HG03196 (cell line): ENCODE measurements around the gene SOD2.
"Not testable (repeated sequence)": the region's sequence is repeated elsewhere in the genome, so short reads cannot be mapped to it uniquely, and the experiment has no call there.

Experiments used
- ATAC-seq: cut with Tn5 transposase; IDR thresholded peaks from one replicate; pipeline ENCODE4 v1.9.1; 2021; ENCODE audit not compliant: unreplicated experiment

Gene SOD2

DNA sequence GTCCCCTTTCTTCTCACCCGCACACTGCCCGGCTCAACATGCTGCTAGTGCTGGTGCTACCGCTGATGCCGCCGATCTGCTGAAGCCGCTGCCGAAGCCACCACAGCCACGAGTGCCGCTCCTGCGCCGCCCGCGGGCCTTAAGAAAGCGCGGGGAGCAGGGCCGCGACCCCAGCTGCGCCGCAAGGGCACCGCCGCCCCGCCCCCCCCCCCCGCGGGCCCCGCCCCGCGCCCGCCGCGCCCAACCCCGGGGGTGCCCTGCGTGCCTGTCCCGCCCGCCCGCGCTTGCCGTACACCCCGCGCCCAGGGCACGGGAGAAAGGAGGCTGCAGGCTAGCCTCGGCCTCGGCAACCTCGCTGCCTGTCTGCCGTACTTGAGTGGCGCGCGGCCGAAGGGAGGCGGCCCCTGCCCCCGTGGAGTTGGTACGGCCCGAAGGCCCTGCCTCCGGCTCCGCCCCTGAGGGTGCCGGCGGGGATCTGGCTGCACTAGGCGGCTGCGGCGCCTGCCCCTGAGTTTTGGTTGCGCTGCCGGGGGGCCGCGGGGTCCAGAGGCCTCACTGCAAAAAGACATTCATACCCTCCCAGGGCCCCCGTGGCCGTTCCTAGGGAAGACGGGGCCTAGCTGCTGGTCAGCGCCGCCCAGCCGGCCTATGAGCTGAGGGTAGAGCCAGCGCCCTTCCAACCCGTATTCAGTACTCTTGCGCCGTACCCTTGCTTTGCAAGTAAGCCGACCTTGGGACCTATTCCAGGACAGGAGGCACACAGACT is at the start of gene SOD2:
Gene SOD2 (minus strand): TSS at position 114 of the 766 bp plus-strand sequence. CDS start 74 bp downstream, at position 40.
- peak; percentile 78 for ATAC-seq

DNA sequence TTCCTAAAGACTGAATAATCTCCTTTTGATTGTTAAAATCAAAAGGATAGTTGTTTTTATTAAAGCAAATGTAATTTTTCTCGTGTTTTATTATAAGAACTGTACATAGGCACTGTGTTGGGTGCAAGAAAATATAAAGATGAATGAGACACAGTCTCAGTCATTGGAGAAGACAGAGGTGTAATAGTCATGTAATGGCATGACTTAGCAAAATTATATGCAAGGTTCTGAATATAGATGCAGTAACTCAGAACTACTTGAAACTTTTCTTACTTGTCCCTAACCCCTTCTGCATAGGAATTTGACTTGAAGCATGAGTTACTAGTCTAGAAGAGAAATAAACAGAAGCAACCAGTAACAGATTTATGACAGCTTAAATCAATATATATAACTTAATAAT is 49.1 kb upstream of the SOD2 start:
- no peak for ATAC-seq

DNA sequence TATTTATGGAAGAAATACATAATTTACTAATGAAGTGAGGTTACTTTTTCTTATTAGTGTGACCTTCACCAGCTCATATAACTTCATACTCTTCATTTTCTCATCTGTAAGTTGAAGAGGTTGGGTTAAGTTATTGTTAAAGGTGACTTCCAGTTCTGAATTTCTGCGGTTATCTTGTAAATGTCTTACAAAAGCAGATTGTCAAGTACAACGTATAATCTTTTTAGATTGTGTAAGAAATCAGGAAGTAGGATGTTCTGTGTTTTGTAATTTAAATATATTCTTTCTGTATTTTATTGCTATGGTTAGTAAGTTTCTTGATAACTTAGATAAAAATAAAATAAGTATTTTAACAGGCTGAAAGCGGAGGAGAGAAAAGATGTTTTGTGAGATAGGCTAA is 46.3 kb upstream of the SOD2 start:
- no peak for ATAC-seq

DNA sequence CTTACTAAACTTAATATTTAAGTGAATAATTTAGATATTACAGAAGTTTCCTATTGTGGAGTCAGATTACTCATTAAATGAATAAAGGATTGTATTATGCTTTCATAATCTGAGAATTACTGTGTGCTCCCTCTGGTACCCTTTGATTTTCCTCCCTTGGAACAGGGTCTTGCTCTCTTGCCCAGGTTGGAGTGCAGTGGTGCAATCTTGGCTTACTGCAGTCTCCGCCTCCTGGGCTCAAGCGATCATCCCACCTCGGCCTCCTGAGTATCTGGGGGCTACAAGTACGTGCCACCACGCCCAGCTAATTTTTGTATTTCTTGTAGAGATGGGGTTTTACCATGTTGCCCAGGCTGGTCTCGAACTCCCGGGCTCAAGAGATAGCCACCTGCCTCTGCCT is 43.9 kb upstream of the SOD2 start:
- no peak for ATAC-seq

DNA sequence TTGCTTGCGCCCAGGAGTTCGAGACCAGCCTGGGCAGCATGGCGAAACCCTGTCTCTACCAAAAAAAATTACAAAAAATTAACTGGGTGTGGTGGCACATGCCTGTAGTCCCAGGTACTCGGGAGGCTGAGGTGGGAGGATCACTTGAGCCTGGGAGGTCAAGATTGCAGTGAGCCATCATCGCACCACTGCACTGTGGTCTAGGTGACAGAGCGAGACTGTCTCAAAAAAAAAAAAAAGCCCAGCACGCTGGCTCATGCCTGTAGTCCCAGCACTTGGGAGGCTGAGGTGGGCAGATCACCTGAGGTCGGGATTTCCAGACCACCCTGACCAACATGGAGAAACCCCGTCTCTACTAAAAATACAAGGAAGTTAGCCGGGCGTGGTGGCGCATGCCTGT is 40.4 kb upstream of the SOD2 start:
- not testable (repeated sequence) for ATAC-seq

DNA sequence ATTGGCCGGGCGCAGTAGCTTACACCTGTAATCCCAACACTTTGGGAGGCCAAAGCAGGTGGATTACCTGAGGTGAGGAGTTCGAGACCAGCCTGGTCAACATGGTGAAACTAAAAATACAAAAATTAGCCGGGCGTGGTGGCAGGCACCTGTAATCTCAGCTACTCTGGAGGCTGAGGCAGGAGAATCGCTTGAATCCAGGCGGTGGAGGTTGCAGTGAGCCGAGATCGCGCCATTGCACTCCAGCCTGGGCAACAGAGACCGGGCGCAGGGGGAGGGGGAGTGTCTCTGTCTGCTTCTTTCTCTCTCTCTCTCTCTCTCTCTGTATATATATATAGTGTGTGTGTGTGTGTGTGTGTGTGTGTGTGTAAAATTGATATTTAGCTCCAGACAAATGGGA is 39.5 kb upstream of the SOD2 start:
- not testable (repeated sequence) for ATAC-seq

DNA sequence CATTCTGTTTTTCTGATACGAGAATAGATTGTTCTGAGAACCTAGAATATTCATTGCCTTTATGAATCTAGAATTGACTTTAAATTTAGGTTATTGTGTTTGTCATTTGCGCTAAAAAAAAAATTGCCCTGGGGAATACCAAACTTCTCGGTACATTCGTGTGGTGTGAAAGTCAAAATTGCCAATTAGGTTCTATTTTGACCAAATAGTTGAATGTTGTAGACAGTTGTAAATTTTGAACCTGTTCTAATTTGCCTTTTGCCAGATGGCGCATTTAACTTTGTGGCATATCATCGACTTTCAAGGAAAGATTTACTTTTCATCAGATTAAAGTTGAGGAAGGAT is 37.3 kb upstream of the SOD2 start:
- ATAC-seq, result no peak

DNA sequence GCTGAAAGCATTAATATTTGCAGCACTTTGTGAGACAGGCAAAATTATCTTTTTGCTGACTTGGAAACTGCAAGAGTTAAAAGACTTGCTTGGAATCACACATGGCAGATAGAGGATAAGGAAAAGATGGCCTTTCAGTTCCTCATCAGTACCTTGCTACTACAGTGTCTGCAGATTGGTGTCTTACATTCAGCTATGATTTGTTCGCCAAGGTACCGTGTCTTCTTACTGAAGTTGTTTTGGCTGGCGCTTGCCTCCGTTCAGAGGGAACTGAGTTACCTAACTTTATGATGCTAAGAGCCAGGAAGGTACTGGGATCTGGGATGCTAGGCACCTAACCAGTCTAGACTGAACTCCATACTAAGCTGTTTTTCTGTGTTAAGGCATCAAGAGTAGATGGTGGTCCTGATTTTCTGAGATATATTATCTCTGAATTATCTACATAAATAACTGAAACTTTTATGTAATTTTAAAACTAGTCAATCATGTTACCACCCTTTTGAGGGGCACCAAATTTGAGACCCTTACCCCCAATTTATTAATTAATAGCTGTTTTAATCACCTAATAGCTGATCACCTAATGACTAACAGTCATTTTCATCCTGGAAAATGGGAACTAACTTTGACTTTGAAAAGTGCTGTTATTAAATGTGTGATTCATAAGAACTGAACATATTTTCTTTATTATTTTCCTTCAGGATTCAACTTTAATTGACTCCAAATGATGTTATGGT is 36.7 kb upstream of the SOD2 start:
- no peak for ATAC-seq

DNA sequence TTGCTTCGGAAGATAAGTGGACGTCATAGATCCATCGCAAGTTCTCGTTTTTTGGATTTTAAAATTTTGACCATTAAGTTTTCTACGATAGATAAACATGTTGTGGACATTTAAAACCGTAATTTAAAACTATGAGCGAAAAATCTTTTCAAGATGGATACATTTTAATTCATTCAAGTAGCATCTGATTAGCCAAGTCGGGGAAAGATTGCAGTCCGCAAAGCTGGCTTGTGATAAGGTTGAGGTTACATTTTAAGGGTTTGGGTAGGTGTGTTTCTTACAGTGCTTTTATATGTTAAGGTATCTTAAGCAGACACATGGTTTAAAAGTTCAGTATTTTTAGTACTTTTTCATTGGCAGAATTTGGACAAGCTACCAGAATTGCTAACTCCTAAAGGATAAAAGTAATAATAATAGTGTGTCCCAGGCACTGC is 35.5 kb upstream of the SOD2 start:
- no peak for ATAC-seq

DNA sequence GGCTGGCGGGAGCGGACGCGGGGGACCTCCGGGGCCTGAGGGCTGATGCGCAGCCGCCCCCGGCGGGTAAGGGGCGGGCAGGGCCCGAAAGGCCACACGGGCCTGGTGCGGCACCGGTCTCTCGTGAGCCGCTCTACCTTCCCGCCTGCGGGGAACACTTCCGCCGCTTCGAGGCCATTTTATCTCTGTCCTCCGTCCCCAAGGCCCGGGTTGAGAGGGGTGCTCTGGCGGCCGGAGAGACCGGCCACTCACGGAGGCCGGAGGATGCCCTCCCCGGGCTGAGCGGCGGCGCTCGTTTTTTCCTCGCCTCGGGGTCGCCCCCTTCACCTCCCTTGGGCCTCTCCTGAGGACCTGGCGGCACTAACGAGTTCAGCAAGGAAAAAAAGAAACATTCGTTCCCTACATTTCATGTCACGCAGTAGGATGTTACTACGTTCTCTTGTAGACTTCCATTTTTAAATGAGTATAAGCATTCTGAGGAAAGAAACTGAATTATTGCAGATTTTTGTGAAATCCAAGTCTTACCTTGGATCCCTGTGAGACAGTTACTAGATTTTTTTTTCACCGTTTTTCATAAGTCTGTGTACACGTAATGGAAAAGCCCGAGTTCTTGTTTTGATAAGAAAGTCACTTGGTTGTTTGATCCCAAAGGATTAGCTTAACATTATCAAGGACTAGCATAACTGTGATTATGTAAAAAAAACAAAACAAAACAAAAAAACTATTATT is 34.8 kb upstream of the SOD2 start:
- peak; percentile 28 for ATAC-seq

DNA sequence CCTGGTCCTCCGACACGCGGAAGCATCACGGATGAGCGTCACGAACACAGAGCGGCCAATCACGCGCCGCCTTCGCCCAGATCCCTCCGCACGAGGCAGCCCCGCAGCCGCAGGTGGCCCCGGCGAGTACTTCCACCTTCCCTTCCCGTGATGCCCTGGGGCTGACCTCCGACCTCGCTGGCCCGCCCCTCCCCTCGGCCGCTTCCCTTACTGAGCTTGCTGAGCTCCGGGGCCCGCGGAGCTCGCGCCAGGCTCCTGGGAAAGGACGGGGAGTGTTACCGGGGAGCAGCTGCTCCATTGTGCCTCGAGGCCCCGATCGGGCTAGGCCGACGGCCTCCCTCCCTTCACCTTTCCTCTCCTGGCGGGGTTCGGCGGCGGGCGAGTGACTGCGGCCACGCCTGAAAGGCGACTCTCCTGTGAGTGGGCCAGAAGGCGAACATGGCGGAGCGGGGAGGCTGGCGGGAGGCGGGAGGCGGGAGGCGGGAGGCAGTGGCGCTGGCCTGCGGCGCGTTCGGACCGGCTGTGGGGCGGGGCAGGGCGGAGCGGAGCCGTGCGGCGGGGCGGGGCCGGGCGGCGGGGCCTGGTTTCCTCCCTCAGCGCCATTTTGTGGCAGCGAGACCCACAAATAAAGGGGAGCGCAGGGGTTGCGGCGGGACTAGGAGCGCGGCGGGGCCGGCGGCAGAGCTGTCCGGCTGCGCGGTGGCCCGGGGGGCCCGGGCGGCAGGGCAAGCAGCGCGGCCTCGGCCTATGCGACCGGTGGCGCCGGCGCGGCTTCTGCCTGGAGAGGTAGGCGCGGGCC is 34.1 kb upstream of the SOD2 start, which contains the start of gene WTAP:
Gene WTAP (plus strand): TSS at position 589 of the 799 bp plus-strand sequence. CDS start 8,760 bp downstream, outside the sequence.
- peak; percentile 78 for ATAC-seq

DNA sequence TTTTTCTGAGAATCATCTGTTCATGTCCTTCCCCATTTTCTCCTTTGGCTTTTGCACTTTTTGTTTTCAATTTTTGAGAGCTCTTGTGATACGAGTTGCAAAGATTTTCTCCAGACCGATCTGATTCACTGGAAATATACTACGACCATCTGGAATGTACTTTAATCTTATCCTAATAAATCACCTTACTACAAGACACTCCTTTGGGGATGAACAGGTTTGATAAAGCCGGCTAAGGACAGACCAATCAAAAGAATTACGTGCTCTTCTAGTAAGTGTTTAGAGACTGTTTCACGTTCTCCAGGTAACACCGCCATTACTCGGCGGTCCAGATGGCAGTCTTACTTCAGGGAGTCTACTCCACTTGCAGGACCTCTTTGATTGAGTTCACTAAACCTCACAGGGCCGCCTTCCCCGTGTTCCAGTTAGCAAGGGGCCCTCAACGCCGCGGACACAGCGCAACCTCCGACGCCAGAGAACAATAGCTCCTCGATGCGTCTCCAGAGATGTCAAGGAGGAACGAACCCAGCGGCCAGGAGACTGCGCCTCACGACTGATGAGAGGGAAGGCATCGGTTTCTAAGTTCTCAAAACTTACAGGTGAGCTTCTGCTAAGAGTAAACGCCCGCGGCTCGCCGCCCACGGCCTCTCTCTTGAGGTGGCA is 33.3 kb upstream of the SOD2 start:
- peak; percentile 26 for ATAC-seq

DNA sequence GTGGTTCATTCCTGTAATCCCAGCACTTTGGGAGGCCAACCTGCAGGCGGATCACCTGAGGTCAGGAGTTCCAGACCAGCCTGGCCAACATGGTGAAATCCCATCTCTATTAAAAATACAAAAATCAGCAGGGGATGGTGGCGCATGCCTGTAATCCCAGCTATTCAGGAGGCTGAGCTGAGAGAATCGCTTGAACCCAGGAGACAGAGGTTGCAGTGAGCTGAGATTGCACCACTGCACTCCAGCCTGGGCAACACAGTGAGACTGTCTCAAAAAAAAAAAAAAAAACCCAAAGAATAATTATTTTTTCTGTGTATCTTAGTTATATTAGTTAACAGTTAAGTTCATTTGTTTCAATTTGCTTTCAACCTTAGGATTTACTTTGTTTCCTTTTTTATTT is 32.2 kb upstream of the SOD2 start:
- ATAC-seq, result not testable (repeated sequence)

DNA sequence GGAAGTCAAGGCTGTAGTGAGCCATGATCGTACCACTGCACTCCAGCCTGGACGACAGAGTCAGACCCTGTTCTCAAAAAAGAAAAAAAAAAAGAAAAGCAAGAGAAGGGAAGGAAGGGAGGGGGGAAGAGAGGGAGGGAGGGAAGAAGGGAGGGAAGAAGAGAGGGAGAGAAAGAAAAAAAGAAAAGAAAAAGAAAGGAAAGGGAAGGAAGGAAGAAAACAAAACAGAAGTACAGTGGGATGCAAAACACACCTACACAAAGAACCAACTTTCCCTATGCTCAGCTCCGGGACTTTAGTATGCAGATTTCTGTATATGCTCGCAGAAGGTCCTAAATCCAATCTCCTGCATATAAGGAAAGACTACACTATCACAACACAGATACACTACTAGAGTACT is 31.7 kb upstream of the SOD2 start:
- ATAC-seq, result no peak

DNA sequence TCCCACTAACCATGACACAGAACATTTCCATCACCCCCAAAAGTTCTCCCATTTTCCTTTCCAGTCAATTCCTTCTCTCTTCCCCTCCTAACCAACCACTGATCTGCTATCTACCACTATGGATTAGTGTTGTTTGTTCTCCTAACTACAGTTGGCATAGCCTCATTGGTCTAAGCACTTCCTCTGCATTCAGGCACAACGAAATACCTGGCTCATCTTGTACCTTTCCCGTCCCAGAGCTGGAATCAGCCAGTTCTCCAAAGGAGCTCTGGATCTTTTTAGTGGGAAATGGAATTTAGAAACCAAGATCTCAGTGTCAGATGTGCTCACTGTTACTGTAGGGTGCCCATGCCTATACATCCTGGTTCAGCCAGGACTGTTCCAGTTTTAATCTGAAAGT is 30.2 kb upstream of the SOD2 start:
- no peak for ATAC-seq

DNA sequence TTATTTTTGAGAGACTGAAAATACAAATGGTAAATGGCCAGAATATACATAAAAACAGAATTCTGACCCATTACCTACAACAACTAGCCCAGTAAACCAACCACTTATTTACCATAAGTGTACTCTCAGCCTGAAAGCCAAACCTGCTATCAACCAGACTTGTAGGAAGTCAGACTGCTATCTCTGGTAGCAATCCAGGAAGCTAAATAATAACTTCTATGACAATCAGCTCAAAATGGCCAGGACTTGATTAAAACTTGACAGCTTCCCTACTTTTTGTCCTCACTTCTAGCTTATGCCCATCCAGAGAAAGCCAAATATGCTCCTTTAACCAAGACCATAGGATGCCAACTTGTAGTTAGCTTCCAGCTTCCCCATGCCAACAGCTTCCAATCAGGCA is 29.6 kb upstream of the SOD2 start:
- no peak for ATAC-seq

DNA sequence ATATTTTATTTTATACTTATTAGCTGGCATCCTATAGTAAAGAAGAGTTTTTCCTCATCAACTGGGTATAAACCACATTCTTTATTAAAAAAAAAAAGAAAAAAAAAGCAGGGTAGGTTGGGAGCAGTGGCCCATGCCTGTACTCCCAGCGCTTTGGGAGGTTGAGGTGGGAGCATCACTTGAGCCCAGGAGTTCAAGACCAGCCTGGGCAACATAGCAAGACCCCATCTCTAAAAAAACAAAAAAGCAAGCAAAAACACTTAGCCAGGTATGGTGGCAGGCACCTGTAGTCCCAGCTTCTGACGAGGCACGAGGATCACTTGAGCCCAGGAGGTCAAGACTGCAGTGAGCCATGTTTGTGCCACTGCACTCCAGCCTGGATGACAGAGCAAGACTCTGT is 28.9 kb upstream of the SOD2 start:
- not testable (repeated sequence) for ATAC-seq

DNA sequence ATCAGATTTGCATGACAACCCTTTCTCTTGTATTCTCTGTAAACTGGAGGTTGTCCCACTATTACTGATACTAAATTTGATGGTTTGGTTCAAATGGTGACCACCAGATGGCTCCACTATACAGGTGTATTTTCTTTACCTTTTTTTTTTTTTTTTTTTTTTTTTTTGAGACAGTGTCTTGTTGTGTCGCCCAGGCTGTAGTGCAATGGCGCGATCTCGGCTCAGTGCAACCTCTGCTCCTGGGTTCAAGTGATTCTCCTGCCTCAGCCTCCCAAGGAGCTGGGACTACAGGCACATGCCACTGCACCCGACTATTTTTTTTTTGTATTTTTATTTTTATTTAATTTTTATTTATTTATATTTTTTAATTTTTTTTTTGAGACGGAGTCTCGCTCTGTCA is 27.7 kb upstream of the SOD2 start:
- ATAC-seq, result no peak

DNA sequence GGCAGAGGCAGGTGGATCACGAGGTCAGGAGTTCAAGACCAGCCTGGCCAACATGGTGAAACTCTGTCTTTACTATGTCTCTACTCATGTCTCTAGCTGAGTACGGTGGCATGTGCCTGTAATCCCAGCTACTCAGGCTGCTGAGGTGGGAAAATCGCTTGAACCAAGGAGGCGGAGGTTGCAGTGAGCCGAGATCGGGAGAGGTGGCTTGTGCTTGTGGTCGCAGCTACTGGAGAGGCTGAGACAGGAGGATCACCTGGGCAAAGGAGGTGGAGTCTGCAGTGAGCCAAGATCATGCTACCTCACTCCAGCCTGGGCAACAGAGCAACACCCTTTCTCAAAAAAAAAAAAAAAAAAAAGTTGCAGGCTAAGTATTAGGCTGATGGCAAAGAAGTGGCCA is 26.2 kb upstream of the SOD2 start:
- ATAC-seq, result no peak

DNA sequence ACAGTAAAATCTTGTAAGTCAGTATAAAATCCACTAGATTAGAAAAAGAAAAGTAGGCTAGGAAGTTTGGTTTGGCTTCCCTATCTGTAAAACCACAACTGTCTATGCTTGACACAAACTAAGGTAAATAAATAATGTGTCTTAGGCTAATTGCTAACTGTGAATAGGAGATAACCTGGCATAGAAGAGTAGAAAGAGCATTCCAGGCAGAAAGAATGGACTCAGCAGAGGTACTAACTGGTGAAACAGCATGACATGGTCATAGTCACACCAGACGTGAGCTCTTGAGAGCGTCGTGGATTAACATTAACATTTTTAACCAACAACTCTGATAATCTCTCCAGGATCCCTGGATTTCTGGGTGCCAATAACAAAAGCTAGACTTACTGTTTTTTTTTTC is 25.6 kb upstream of the SOD2 start:
- ATAC-seq, result no peak
